Measurements from ENCODE around the gene NAE1.

- TF ChIP-seq GATA2 (IDR thresholded peaks at IDR 0.05; ENCODE audit: low read depth, low read length) = no peak
- TF ChIP-seq GATA3 (IDR thresholded peaks at IDR 0.05; ENCODE audit: low read depth, low read length) = no peak
These were observed 25.5 kb upstream of the NAE1 start for GRCh38 chr16:66856184-66856730.
